Breast epithelium (tissue), 4 donors: Measurements from ENCODE around the gene FETUB. TPM values are rescaled to one million over a fixed set of nuclear protein-coding genes. Genes with fewer than 3 reads are reported as not detected.
A peak's percentile ranks its signal among the peaks of the same experiment; 100 is the strongest.

Experiments used
- DNase-seq, 2 donors: peaks; one replicate each; pipeline ENCODE4 v3.0.0-alpha.2; 2019; ENCODE audit warnings: low spot score in 2 of 2
- H3K27ac ChIP-seq, 2 donors: fragments of 200-600 bp; sonication (generic) in 1 of 2; one replicate each; pipeline ENCODE4 v1.5.1; 2016 to 2019; ENCODE audit warnings: mild to moderate bottlenecking in 1 of 2
- H3K27me3 ChIP-seq, 2 donors: fragments of 200-600 bp; sonication (generic) in 1 of 2; one replicate each; pipeline versions ENCODE4 v1.5.1 to v1.6.0; 2017 to 2019; ENCODE audit warnings: control low read depth in 1 of 2, mild to moderate bottlenecking in 1 of 2
- H3K36me3 ChIP-seq: fragments of 200-600 bp; one replicate; pipeline ENCODE4 v1.5.1; 2019
- H3K4me1 ChIP-seq, 2 donors: fragments of 200-600 bp; sonication (generic); one replicate each; pipeline ENCODE4 v1.5.1; 2016 to 2019; ENCODE audit warnings: control low read depth in 1 of 2
- H3K4me3 ChIP-seq, 3 donors: fragments of 200-600 bp; sonication (generic); 1 replicate in 2 of 3; 2 replicates in 1 of 3; pipeline ENCODE4 v1.5.1; 2016 to 2019; ENCODE audit warnings: mild to moderate bottlenecking in 3 of 3, moderate library complexity in 2 of 3
- H3K9me3 ChIP-seq, 2 donors: fragments of 200-600 bp; sonication (generic) in 1 of 2; one replicate each; pipeline ENCODE4 v1.5.1; 2016 to 2019; ENCODE audit warnings: control low read depth in 1 of 2
- CTCF ChIP-seq, 3 donors: fragments of 450-650 bp; IDR thresholded peaks; one replicate each; pipeline ENCODE4 v1.5.1; 2016 to 2017; ENCODE audit warnings: antibody characterized with exemption in 3 of 3, mild to moderate bottlenecking in 3 of 3, moderate library complexity in 3 of 3
- POLR2A ChIP-seq: fragments of 450-650 bp; IDR thresholded peaks from one replicate; pipeline ENCODE4 v1.6.1; 2016; ENCODE audit warnings: antibody characterized with exemption, mild to moderate bottlenecking, moderate library complexity
- POLR2AphosphoS5 ChIP-seq, 3 donors: sonication (generic); formaldehyde crosslinking; IDR thresholded peaks; one replicate each; pipeline ENCODE4 v1.6.1; 2017; ENCODE audit warnings: antibody characterized with exemption in 3 of 3
- intact Hi-C: fragments of 100-400 bp; cut with DNase I; formaldehyde crosslinking; loops from one replicate; pipeline ENCODE4 v1.15.1; 2023; ENCODE audit warnings: low total_unique reads
- total RNA-seq, 3 donors: library from RNA; depleted of rRNA; stranded (reverse); fragments of >200 nt; gene quantifications; one replicate each; pipeline ENCODE4 v1.1.0, GENCODE V29; 2016

The FETUB gene
- total RNA-seq = not detected

- no peaks in the 10 kb centered on the region for H3K9me3 ChIP-seq
- H3K36me3 ChIP-seq = no peaks in the 10 kb centered on the region
- no peaks in the 10 kb centered on the region for H3K27me3 ChIP-seq
- no peak for DNase-seq
- peaks cover 0 to 8% of the 10 kb centered on the region in 2 donors for H3K4me1 ChIP-seq
- no peak within 1 kb of the TSS for H3K4me3 ChIP-seq
- TF ChIP-seq CTCF (IDR thresholded peaks at IDR 0.05) (no peak), POLR2AphosphoS5 (IDR thresholded peaks at IDR 0.05) (no peak), POLR2A (no peak)
- H3K27ac ChIP-seq = peak within 1 kb of the TSS; percentile 68 to 74
- intact Hi-C loops = no loop called here
Observed at GRCh38 chr3:186639778-186640472, at the start of gene FETUB. TSS of gene FETUB (plus strand) at chr3:186640399. CDS start at chr3:186640461, 62 bp downstream.

GRCh38 chr3:186590580-186591295 lies 49.5 kb upstream of the FETUB start:
- no peak for DNase-seq
- Histone ChIP-seq H3K27ac (no peak overlapping the region), H3K27me3 (no peaks in the 10 kb centered on the region), H3K9me3 (no peaks in the 10 kb centered on the region), H3K36me3 (no peaks in the 10 kb centered on the region), H3K4me3 (no peak overlapping the region), H3K4me1 (no peaks in the 10 kb centered on the region)
- TF ChIP-seq POLR2A (no peak), CTCF (IDR thresholded peaks at IDR 0.05) (no peak), POLR2AphosphoS5 (IDR thresholded peaks at IDR 0.05) (no peak)
- intact Hi-C loops = no loop called here

- H3K4me3 ChIP-seq = no peak overlapping the region
- DNase-seq = no peak
- TF ChIP-seq CTCF (IDR thresholded peaks at IDR 0.05) = no peak
- no peak for TF ChIP-seq POLR2AphosphoS5 (IDR thresholded peaks at IDR 0.05)
- TF ChIP-seq POLR2A = no peak
- H3K27ac ChIP-seq = no peak overlapping the region
- no peaks in the 10 kb centered on the region for H3K27me3 ChIP-seq
- no peaks in the 10 kb centered on the region for H3K36me3 ChIP-seq
- H3K4me1 ChIP-seq = no peaks in the 10 kb centered on the region
- no peaks in the 10 kb centered on the region for H3K9me3 ChIP-seq
- intact Hi-C loops = no loop called here
Observed at GRCh38 chr3:186592682-186593081, 47.5 kb upstream of the FETUB start.

- no peaks in the 10 kb centered on the region for H3K4me1 ChIP-seq
- H3K9me3 ChIP-seq = no peaks in the 10 kb centered on the region
- TF ChIP-seq CTCF (IDR thresholded peaks at IDR 0.05) (no peak), POLR2A (no peak), POLR2AphosphoS5 (IDR thresholded peaks at IDR 0.05) (no peak)
- no peak for DNase-seq
- no peaks in the 10 kb centered on the region for H3K36me3 ChIP-seq
- H3K4me3 ChIP-seq = no peak overlapping the region
- no peak overlapping the region for H3K27ac ChIP-seq
- no peaks in the 10 kb centered on the region for H3K27me3 ChIP-seq
- intact Hi-C loops = no loop called here
Observed at GRCh38 chr3:186593862-186594261, 46.3 kb upstream of the FETUB start.

GRCh38 chr3:186594591-186595113 lies 45.5 kb upstream of the FETUB start:
- no peaks in the 10 kb centered on the region for H3K4me1 ChIP-seq
- intact Hi-C loops = no loop called here
- H3K27ac ChIP-seq = no peak overlapping the region
- TF ChIP-seq CTCF (IDR thresholded peaks at IDR 0.05) (no peak), POLR2A (no peak), POLR2AphosphoS5 (IDR thresholded peaks at IDR 0.05) (no peak)
- no peaks in the 10 kb centered on the region for H3K9me3 ChIP-seq
- no peak for DNase-seq
- no peak overlapping the region for H3K4me3 ChIP-seq
- H3K27me3 ChIP-seq = no peaks in the 10 kb centered on the region
- H3K36me3 ChIP-seq = no peaks in the 10 kb centered on the region
